GM21576 (cell line): ENCODE data around the gene CLDN14.

Source experiments
- ATAC-seq: cut with Tn5 transposase; IDR thresholded peaks from one replicate; pipeline ENCODE4 v1.9.1; 2021; ENCODE audit warnings: mild to moderate bottlenecking, moderate library complexity; ENCODE audit not compliant: unreplicated experiment

CLDN14 gene

DNA sequence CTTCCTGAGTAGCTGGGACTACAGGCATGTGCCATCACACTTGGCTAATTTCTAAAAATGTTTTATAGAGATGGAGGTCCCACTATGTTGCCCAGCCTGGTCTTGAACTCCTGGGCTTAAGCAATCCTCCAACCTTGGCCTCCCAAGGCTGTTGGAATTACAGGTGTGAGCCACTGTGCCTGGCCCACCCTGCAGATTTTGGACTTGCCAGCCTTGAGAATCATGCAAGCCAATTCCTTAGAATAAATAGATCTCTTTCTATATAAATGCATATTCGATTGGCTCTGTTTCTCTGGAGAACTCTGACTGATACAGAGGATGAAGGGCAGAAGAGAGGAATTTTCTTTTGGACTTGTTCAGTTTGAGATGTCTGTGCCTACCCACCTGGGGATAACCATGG is 6.7 kb downstream of the CLDN14 start:
- no peak for ATAC-seq

- no peak for ATAC-seq
Observed at GRCh38 chr21:36472377-36472776, 7.5 kb downstream of the CLDN14 start.

DNA sequence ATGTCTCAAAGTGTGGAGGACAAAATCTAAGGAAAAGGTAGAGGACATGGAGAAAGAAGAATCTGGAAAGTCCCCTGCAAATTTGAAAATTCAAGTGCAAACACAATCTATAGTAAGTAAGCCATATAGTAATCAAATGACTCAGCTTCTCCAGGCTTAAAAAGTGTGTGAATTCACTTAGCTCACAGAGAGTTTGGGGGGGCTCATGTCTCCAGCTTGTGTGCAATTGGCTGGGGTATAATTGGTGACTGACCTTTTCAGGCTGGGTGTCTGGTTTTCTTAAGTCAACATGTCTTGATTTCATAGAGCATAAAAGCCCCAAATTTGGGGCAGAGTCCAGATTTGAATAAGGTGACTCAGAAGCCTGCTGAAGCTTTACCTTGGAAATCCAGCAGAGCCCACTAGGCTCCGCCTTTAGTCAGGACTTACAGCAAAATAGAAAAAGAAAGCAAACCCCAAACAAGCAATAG is 8.6 kb downstream of the CLDN14 start:
- ATAC-seq: no peak

DNA sequence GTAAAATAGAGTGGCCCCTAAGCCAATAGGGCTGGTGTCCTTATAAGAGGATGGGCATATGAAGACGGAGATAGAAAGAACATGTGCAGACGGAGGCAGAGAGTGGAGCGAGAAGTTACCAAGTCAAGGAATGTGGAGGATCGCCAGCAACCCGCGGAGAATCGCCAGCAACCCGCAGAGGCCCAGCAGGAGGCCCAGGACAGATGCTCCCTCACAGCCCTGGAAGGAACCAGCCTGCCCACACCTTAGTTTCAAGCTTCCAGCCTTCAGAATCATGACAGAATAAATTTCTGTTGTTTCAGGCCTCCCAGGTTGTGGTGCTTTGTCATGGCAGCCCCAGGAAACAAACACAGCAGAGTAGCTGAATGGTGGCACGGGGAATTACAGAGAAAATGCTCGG is 9.6 kb downstream of the CLDN14 start:
- ATAC-seq: no peak

DNA sequence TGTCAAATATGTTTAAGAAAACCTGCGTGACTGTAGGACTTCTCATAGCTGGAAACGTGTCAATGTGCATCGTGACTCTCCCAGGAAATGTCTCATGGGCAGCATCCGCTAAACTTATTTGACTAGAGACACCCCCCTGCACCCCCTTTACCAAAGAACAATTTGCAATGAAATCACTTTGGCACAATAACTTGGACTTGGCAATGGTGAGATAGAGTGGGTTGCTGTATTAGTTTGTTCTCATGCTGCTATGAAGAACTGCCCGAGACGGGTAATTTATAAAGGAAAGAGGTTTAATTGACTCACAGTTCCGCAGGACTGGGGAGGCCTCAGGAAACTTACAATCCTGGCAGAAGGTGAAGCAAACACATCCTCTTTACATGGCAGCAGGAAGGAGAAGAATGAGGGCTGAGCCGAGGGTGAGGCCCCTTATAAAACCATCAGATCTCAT is 13.8 kb downstream of the CLDN14 start:
- no peak for ATAC-seq

DNA sequence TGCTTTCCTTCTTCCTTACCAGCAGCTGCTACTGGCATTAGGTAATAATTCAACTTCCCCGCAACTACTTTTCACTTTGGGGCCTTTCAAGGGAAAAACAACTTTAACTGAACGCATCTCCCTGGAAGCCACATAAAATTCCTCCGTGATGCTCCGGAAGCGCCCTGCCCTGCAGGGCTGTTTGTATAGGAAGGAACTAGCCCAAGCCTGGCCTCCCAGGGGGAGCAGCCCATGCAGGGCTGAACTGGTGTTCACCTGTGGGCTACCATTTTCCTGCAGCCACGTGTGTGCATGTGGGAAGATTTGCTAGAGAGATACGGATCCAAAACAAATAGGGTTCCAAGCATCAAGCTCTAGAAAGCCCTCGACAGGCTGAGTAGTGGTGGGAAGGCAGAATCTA is 14.4 kb downstream of the CLDN14 start:
- no peak for ATAC-seq

DNA sequence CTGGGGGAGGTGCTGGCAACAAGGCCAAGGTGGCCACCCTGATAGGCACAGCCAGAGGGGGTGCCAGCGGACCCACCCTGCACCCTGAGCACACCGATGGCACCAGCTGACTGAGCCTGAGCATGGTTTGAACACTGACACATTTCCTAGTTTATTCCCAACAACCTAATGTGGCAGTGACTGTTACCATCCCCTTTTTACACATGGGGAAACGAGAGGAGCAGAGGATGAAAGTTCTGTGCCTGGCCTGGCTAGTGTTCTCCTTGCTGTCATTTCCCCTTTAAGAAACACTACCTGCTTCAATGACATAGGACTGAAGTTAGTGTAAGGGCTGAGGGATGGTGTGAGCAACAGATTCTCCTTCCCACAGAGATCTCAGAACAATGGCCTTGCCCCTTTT is 15.3 kb downstream of the CLDN14 start:
- no peak for ATAC-seq

- no peak for ATAC-seq
Observed at GRCh38 chr21:36463991-36464390, 15.9 kb downstream of the CLDN14 start.

- ATAC-seq: no peak
Observed at GRCh38 chr21:36463204-36463603, 16.7 kb downstream of the CLDN14 start.

- ATAC-seq: no peak
Observed at GRCh38 chr21:36461918-36462486, 17.9 kb downstream of the CLDN14 start.

DNA sequence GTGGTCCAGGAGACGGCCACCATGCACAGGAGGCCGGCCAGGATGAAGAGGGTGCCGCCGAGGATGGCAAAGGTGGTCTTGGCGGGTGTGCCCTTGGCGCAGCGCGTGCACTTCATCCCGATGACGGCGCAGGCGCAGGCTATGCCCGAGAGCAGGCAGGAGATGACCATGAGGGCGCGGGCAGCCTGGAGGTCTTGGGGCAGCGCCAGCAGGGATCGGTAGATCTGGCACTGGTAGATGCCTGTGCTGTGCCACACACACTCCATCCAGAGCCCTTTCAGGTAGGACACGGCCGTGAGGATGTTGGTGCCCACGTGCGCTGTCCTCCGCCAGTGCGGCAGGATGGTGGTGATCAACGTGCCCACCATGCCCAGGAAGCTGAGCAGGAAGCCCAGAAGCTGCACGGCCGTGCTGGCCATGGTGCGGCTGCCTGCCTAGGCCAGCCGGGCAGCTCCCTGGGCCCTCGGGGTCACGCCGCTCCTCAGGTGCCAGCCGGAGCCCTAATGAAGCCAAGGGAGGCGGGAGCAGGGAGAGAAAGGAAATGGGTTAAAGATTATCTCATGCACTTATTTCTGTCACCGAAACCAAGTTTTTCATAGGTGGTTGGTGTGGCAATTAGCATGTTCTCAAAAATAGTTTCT is 18.5 kb downstream of the CLDN14 start:
- ATAC-seq: no peak

DNA sequence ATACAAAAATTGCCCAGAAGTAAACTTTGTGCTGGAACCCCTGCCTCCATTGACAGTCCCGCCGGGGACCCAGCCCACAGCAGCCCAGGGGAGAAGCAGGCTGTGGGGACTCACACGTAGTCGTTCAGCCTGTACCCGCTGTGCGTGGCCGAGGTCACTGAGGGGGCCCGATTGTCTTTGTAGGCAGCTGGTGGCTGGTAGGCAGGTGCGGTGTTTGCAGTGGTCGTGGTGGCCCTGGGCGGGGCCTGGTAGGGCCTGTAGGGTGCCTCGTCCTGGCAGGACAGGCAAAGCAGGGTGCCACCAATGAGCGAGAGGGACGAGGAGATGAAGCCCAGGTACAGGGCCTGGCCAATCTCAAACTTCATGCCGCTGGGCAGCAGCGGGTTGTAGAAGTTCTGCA is 19.1 kb downstream of the CLDN14 start:
- no peak for ATAC-seq

DNA sequence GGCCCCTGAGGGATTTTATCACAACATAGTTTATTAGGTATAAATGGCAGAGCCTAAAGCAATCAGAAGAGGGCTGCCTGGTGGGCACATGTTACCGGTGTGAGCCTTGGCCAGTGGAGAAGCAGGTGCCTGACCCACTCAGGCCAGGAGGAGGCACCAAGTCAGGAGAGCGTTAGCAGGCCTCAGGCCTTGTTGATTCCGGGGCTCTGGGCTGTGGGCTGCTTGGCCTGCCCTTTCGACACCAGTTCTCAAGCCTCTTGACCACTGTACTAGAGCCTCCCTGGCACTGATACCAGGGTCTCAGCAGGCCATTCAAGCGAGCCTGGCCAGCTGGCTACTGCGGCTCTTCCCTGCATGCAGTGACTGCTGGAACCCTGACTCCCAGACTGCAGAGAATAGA is 20.8 kb downstream of the CLDN14 start:
- no peak for ATAC-seq

DNA sequence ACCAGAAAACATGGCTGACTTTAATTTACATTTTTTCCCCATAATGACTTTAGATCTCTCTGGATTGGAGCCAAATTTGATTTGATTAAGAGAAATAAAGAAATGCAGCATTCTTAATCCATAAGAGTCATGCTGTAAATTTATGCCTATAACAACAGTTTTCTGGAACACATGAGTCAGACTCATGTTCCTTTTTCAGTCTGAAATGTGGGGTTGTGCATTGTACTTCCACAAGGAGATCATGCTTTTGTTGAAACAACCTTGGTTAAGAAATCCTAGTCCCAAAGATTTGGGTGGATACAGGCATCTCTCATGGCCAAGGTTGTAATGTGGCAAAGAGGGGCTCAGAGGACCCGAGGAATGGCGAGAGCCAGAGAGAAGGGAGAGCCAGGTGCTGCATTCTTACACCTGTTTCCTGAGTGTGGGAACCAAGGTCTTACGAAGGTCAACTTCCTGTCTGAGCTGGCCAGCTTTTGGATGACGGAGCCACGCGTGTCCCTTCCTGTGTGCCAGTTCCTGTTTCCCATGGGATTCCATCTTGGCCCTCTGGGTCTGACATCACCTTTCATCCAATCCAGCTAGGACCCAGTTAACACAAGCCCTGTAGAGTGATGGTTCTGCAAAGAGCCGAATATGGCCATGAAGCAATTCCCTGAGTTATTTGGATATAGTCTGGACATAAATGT is 23.1 kb downstream of the CLDN14 start:
- no peak for ATAC-seq

DNA sequence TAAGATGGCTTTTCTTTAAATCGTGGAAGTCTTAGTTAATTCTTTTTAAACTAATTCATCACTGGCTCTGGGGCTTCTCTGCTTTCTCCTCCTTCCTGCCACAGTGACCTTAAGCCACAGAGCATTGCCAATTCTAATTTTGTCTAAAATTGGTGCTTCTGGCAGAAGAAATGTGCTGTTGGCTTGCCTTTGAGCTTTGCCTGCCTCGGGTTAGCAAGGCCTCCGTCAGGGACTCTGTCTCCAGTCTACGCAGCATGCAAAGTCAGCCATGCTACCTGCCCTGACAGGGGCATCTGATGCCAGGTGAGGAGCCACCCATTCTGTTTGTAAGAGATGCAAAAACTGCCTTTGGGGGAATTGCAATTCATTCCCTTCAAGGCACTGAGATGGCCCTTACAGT is 25.2 kb downstream of the CLDN14 start:
- no peak for ATAC-seq

DNA sequence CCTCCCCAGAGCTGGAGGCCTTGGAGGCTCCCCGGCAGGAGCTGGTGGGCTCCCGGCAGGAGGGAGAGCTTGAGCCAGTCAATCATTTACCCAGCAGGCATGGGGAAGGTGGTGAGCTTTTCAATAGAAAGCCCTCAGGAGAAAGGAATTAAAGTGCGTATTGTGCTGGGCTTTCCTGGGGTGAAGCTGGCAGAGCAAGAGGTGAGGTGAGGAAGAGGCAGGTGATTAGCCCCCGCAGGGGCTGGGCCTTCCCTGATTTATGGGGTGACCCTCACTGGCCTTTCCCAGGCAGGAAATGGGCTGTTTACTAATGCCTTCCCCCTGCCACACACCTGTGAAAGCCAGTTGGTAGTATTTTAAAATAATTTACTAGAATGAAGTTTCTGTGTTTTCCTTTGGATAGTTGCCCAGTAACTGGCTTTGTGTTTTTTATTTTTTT is 25.8 kb downstream of the CLDN14 start:
- no peak for ATAC-seq

GRCh38 chr21:36452281-36452825 is 27.6 kb downstream of the CLDN14 start:
- ATAC-seq: no peak

GRCh38 chr21:36451506-36451905 is 28.4 kb downstream of the CLDN14 start:
- no peak for ATAC-seq

- ATAC-seq: no peak
Observed at GRCh38 chr21:36450511-36450910, 29.4 kb downstream of the CLDN14 start.

GRCh38 chr21:36446301-36446700 is 33.6 kb downstream of the CLDN14 start:
- ATAC-seq: no peak

GRCh38 chr21:36441715-36442114 is 38.2 kb downstream of the CLDN14 start:
- ATAC-seq: no peak

DNA sequence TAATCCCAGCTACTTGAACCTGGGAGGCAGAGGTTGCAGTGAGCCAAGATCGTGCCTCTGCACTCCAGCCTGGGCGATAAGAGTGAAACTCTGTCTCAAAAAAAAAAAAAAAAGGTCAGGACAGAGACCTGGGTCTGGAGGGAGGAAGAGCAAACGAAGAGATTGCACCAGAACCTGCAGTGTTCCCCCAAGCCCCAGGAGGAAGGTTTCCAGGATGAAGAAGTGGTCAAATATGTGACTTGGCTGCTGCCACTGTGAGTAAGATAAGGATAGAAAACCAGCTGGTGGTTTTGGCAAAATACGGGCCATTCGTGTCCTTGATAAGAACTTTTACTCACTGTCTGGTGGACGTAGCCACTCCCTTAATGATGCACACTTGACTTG is 42.2 kb downstream of the CLDN14 start:
- no peak for ATAC-seq
